Measurements from ENCODE around the gene NR2F2. TPM values are rescaled to one million over a fixed set of nuclear protein-coding genes. Genes with fewer than 3 reads are reported as not detected.

NR2F2 gene
- total and polyA plus RNA-seq, 2 of the 13 experiments (the other 11 are each of a cell fraction or from before 2014, with no cell fraction given) = 3.5 to 4.7 TPM

GRCh38 chr15:96285305-96285704 lies 45.2 kb upstream of the NR2F2 start (continued):
- no peak for TF ChIP-seq FOXP4 (CRISPR knock-in tag; IDR thresholded peaks at IDR 0.05)
- TF ChIP-seq ZHX2 (IDR thresholded peaks at IDR 0.05; ENCODE audit: low read depth) = no peak
- TF ChIP-seq ZHX2 (CRISPR knock-in tag; IDR thresholded peaks at IDR 0.05; ENCODE audit: borderline replicate concordance) = no peak
- TF ChIP-seq ZNF883 (CRISPR knock-in tag; IDR thresholded peaks at IDR 0.05; ENCODE audit: not compliant biosample characterization) = no peak
- no peak for TF ChIP-seq HMGXB3 (CRISPR knock-in tag; IDR thresholded peaks at IDR 0.05; ENCODE audit: borderline replicate concordance)
- no peak for TF ChIP-seq ZNF609 (CRISPR knock-in tag; IDR thresholded peaks at IDR 0.05; ENCODE audit: borderline replicate concordance)
- no peak for TF ChIP-seq ZBTB42 (CRISPR knock-in tag; IDR thresholded peaks at IDR 0.05)
